ENCODE results near the gene GRAMD1C. TPM values are rescaled to one million over a fixed set of nuclear protein-coding genes. Genes with fewer than 3 reads are reported as not detected.
A peak's percentile ranks its signal among the peaks of the same experiment; 100 is the strongest.

The GRAMD1C gene
- total RNA-seq, 2 experiments from 2014 or later = 0.70 to 1.1 TPM

DNA sequence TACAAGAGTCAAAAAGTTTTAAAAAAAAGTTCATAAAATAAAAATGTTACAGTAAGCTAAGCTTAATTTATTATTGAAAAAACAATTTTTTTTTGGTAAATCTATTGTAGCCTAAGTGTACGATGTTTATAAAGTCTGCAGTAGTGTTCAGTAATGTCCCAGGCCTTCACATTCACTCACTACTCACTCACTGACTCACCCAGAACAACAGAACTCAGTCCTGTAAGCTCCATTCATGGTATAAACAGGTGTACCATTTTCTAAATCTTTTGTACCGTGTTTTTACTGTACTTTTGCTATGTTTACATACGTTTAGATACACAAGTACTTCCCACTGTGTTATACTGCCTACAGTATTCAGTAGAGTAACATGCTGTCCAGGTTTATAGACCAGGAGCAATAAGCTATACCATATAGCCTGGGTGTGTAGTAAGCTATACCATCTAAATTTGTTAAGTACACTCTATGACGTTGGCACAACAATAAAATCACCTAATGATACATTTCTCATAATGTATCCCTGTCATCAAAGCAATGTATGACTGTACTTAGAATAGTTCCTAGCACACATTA lies 68.1 kb downstream of the GRAMD1C start:
- Mint-ChIP-seq H3K27me3 (ENCODE audit: low read depth) (peaks cover 6% of the 10 kb centered on the region), H3K9me3 (ENCODE audit: insufficient read depth) (no peaks in the 10 kb centered on the region), H3K4me1 (ENCODE audit: low read depth) (no peaks in the 10 kb centered on the region), H3K36me3 (ENCODE audit: low read depth) (no peaks in the 10 kb centered on the region), H3K4me3 (no peak overlapping the region), H3K27ac (no peak overlapping the region)
- DNase-seq = no peak
- CTCF ChIA-PET = no interaction called here
- POLR2A ChIA-PET = no interaction called here
- ATAC-seq = no peak

DNA sequence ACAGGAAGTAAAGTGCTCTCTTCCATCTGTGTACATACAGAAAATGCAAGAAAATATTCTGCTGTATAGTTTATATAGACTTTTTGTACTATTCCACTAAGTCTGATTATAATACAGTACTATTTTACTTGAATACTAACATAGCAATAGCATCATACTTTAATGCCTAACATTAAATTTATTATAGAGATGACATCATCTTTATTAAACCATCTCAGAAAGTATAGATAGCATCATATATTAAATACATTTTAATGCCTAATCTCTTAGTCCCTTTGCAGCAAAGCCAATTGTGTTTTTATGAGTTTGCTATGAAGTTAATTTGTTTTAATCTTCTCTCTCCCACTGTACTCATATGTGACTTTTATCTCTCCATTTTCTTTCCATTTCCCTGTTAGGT lies 69.5 kb downstream of the GRAMD1C start:
- DNase-seq (no peak), ATAC-seq (no peak)
- Mint-ChIP-seq H3K4me1 (ENCODE audit: low read depth) (peaks cover 3% of the 10 kb centered on the region), H3K4me3 (no peak overlapping the region), H3K36me3 (ENCODE audit: low read depth) (no peaks in the 10 kb centered on the region), H3K27me3 (ENCODE audit: low read depth) (peaks cover 2% of the 10 kb centered on the region), H3K27ac (no peak overlapping the region), H3K9me3 (ENCODE audit: insufficient read depth) (no peaks in the 10 kb centered on the region)
- CTCF ChIA-PET = interaction anchor here (1.6 to 2.9 kb wide), 3 partner anchors 161 to 172 kb away, joined by 3 to 15 read pairs (median 5); partner anchors contain the start of gene ATP6V1A
- POLR2A ChIA-PET = no interaction called here

DNA sequence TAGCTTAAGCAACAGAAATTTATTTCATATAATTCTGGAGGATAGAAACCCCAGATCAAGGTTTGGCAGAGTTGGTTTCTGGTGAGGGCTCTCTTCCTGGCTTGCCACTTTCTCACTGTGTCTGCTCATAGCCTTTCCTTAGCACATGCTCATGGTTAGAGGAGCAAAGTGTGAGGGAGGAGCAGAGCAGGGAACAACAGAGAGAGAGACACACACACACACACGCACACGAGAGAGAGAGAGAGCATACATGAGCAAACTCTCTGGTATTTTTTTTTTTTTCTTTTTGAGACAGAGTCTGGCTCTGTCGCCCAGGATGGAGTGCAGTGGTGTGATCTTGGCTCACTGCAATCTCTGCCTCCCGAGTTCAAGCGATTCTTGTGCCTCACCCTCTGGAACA lies 72.4 kb downstream of the GRAMD1C start:
- DNase-seq = no peak
- peaks cover 3% of the 10 kb centered on the region for H3K27me3 Mint-ChIP-seq (ENCODE audit: low read depth)
- ChIA-PET CTCF (interaction anchor here (0.7 to 2.9 kb wide), 4 partner anchors 14 to 175 kb away, joined by 3 to 20 read pairs (median 12); partner anchors contain the start of gene GRAMD1C), POLR2A (no interaction called here)
- no peak overlapping the region for H3K4me3 Mint-ChIP-seq
- H3K9me3 Mint-ChIP-seq (ENCODE audit: insufficient read depth) = no peaks in the 10 kb centered on the region
- no peak overlapping the region for H3K27ac Mint-ChIP-seq
- H3K36me3 Mint-ChIP-seq (ENCODE audit: low read depth) = no peaks in the 10 kb centered on the region
- peaks cover 3% of the 10 kb centered on the region for H3K4me1 Mint-ChIP-seq (ENCODE audit: low read depth)
- no peak for ATAC-seq

DNA sequence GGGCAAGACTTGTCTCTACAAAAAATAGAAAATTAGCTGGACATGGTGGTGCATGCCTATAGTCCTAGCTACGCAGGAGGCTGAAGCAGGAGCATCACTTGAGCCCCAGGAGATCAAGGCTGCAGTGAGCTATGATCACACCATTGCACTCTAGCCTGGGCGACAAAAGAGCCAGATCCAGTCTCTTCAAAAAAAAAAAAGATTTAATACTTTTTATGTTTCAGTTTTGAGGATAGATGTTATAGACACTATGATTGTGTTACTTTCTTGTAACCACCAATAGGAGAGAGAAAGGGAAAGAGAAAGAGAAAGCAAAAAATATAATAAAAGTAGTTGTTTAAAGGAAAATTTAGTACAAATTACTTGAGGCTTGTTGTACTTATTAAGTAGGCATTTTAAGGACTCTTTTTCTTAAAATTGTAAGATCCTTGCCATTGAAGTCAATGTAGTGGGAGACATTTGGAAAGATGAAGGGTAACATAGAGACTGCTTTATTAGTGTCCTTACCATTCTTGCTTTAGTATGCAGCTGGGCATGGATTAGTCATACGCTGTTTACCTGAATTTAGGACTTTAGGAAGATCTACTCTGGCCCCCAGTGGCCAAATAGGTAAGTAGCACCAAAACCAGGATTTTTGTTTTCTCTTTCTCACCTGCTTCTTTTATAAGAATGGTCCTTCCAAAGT lies 74.1 kb downstream of the GRAMD1C start:
- peak overlapping the region; percentile 47 for H3K4me3 Mint-ChIP-seq
- H3K27ac Mint-ChIP-seq = peak overlapping the region; percentile 39
- peaks cover 3% of the 10 kb centered on the region for H3K4me1 Mint-ChIP-seq (ENCODE audit: low read depth)
- H3K27me3 Mint-ChIP-seq (ENCODE audit: low read depth) = peaks cover 3% of the 10 kb centered on the region
- H3K9me3 Mint-ChIP-seq (ENCODE audit: insufficient read depth) = no peaks in the 10 kb centered on the region
- CTCF ChIA-PET = interaction anchor here (0.8 to 3.7 kb wide), 20 partner anchors 10 to 203 kb away, joined by 3 to 25 read pairs (median 6); partner anchors contain the start of genes ATP6V1A, GRAMD1C and NAA50
- DNase-seq = peak; percentile 49
- no peaks in the 10 kb centered on the region for H3K36me3 Mint-ChIP-seq (ENCODE audit: low read depth)
- POLR2A ChIA-PET = interaction anchor here (0.6 kb wide), 1 partner anchor 68 kb away, joined by 3 read pairs; no protein-coding TSS in a partner anchor
- peak; percentile 90 for ATAC-seq

DNA sequence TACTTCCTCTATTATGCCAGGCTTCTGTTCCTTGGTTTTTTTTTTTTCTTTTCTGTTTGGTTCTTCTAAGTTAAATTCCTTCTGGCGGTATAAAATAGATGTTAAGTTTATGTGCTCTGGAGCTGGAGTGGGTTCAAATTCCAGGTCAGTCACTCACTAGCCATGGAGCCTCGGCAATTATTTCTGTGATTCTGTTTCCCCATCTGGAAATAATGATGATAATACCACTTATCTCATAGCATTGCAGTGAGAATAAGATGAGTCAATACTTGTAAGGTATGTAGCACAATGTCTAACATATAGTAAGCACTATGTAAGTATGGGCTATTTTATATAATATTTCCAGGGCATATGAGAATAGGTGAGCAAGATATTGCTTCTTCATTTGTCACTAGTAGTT lies 76.1 kb downstream of the GRAMD1C start:
- Mint-ChIP-seq H3K4me1 (ENCODE audit: low read depth) (peaks cover 3% of the 10 kb centered on the region), H3K4me3 (no peak overlapping the region), H3K36me3 (ENCODE audit: low read depth) (no peaks in the 10 kb centered on the region), H3K27me3 (ENCODE audit: low read depth) (peaks cover 3% of the 10 kb centered on the region), H3K27ac (no peak overlapping the region), H3K9me3 (ENCODE audit: insufficient read depth) (no peaks in the 10 kb centered on the region)
- no peak for ATAC-seq
- ChIA-PET POLR2A (no interaction called here), CTCF (interaction anchor here (0.9 to 3.7 kb wide), 5 partner anchors 9 to 178 kb away, joined by 3 to 25 read pairs (median 16); partner anchors contain the start of gene GRAMD1C)
- DNase-seq = no peak

DNA sequence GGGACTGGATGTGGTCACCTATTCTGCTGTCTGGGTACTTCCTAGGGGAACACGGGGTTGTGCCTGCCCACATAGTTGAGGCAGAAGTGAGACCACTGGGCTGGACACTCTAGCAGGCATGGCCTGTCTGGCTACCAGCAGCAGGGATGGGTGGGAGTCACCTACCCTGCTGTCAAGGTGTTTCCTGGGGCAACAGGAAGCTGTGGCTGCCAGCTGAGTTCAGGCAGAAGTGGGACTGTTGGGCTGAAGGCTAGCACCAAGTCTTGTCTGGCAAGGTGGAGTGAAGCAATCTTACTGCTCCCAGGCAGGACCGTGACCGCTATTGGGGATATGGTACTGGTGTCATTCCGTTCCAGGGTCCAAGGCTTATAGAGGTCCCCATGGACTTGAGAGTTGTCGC lies 89.0 kb downstream of the GRAMD1C start:
- no peak overlapping the region for H3K27ac Mint-ChIP-seq
- H3K27me3 Mint-ChIP-seq (ENCODE audit: low read depth) = peaks cover 13% of the 10 kb centered on the region
- ChIA-PET CTCF (interaction anchor here (1.1 kb wide), 1 partner anchor 15 kb away, joined by 5 read pairs; no protein-coding TSS in a partner anchor), POLR2A (no interaction called here)
- DNase-seq = no peak
- ATAC-seq = peak; percentile 39
- peaks cover 14% of the 10 kb centered on the region for H3K9me3 Mint-ChIP-seq (ENCODE audit: insufficient read depth)
- no peak overlapping the region for H3K4me3 Mint-ChIP-seq
- peaks cover 7% of the 10 kb centered on the region for H3K36me3 Mint-ChIP-seq (ENCODE audit: low read depth)
- peaks cover 11% of the 10 kb centered on the region for H3K4me1 Mint-ChIP-seq (ENCODE audit: low read depth)

DNA sequence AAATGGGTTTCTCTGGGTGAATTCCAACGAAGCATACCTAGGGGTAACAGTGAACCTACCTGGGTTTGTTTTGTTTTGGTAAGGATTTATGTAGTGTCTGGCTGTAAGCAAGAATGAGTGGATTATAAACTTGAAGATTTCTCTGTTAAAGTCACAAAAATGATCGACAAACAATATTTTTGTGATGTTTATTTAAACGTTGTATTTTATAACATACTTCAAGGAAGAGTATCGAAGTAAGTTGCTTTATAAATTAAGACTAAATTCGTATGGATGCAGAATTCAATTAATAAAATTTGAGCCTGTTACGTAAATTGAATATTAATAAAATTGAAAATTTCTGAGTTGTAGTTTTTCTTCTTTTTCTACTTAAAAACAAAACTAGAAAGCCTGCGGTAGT lies 108.2 kb downstream of the GRAMD1C start:
- H3K4me3 Mint-ChIP-seq = peak overlapping the region; percentile 73
- H3K9me3 Mint-ChIP-seq (ENCODE audit: insufficient read depth) = no peaks in the 10 kb centered on the region
- peaks cover 12% of the 10 kb centered on the region for H3K4me1 Mint-ChIP-seq (ENCODE audit: low read depth)
- H3K27me3 Mint-ChIP-seq (ENCODE audit: low read depth) = peaks cover 36% of the 10 kb centered on the region
- CTCF ChIA-PET = no interaction called here
- POLR2A ChIA-PET = no interaction called here
- H3K27ac Mint-ChIP-seq = no peak overlapping the region
- DNase-seq = no peak
- H3K36me3 Mint-ChIP-seq (ENCODE audit: low read depth) = no peaks in the 10 kb centered on the region
- no peak for ATAC-seq

DNA sequence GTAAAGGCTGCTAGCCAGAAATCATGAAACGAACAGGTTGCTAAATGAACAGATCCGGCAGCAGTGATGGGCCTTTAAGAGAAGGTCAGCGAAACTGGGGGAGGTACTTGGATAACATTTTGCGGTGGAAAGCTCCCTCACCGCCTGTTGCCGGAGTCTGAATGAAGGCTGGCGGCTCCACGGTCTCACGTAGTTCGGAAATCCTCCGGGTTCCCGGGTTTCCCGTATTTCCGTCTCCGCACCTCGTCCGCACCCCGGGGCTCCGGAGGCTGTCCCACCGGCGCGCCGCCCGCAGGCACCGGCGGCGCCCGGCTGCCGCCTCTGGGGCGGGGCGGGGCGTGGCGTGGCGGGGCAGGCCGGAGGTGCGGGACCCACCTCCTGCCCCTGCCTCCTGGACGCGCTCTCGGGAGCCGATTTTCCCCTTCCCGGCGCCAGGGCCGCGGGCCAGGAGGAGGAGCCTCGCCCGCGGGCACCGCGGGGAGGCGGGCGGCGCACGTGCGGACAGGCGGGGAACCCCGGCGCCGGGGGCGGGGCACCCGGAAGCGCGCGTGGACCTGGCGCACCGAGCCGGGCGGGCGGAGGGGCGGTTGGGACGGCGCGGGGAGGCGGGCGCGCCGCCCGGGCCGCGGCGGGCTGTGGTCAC lies 108.9 kb downstream of the GRAMD1C start, which contains the start of gene ZDHHC23:
ZDHHC23 (plus strand) TSS at position 642 of the 643 bp plus-strand sequence. CDS start 790 bp downstream, outside the sequence.
- CTCF ChIA-PET = no interaction called here
- ATAC-seq = peak; percentile 89
- peaks cover 33% of the 10 kb centered on the region for H3K27me3 Mint-ChIP-seq (ENCODE audit: low read depth)
- DNase-seq = peak; percentile 60
- H3K9me3 Mint-ChIP-seq (ENCODE audit: insufficient read depth) = no peaks in the 10 kb centered on the region
- H3K27ac Mint-ChIP-seq = peak within 1 kb of the TSS; percentile 63
- peak within 1 kb of the TSS; percentile 73 for H3K4me3 Mint-ChIP-seq
- no peaks in the 10 kb centered on the region for H3K36me3 Mint-ChIP-seq (ENCODE audit: low read depth)
- H3K4me1 Mint-ChIP-seq (ENCODE audit: low read depth) = peaks cover 12% of the 10 kb centered on the region
- POLR2A ChIA-PET = no interaction called here

DNA sequence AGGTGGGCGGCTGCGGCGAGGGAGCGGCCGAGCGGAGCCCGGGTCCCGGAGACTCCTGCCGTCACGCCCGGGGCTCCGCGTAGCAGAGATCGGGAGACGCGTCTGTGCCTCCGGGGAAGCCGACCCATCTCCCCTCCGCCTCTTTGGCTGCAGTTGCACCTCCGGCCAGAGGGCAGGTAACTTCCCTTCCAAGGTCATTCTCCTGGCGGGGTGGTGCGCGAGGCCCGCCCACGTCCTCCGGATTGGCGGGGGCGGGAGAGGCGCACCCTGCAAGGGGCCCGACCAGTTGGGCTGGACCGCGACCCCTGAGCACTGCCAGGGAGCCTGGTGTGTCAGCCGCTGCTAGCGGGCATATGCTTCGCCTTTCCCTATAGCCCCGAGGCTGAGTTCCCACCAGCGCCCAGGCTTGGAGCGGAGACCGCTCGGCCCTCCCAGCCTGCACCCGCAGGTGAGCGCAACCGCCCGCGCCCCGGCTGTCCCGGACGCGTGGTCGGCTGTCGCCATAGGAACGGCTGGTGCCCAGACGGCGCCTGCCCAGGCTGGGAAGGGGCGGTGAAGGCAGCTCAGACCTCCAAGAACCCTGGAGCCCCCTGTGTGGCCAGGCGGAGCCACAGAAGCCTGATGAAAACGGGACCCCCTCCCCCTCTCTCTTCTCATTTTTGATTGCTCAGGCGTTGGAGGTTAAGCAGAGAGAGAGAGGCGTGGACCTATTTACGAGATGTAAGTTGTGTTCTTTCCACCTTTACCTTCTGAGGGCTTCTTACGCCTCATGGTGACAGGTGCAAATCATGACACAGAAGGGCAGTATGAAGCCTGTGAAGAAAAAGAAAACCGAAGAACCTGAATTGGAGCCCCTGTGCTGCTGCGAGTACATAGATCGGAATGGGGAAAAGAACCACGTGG lies 109.7 kb downstream of the GRAMD1C start:
- Mint-ChIP-seq H3K27ac (no peak overlapping the region), H3K4me3 (peak overlapping the region; percentile 49), H3K4me1 (ENCODE audit: low read depth) (peaks cover 13% of the 10 kb centered on the region), H3K36me3 (ENCODE audit: low read depth) (no peaks in the 10 kb centered on the region), H3K9me3 (ENCODE audit: insufficient read depth) (no peaks in the 10 kb centered on the region), H3K27me3 (ENCODE audit: low read depth) (peaks cover 33% of the 10 kb centered on the region)
- POLR2A ChIA-PET = no interaction called here
- peak; percentile 50 for ATAC-seq
- DNase-seq = peak; percentile 30
- CTCF ChIA-PET = no interaction called here

DNA sequence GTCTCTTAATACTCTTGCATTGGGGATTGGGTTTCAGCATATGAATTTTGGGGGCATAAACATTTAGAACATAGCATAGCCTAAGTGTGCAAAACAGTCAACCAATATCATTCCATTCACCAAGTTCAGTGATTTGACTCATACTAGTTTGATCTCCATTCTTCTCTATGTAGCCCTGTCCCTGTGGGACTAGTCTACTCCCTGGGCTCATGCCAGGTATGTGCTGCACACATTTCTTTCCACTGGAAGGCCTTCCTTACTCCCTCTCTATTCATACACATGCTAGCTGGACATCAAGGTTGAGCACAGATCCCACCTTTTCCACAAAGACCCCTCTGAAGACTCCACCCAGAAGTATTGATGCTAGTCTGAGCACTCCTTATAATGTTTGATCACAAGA lies 114.3 kb downstream of the GRAMD1C start:
- DNase-seq = no peak
- Mint-ChIP-seq H3K4me1 (ENCODE audit: low read depth) (peaks cover 24% of the 10 kb centered on the region), H3K4me3 (no peak overlapping the region), H3K9me3 (ENCODE audit: insufficient read depth) (no peaks in the 10 kb centered on the region), H3K27me3 (ENCODE audit: low read depth) (peaks cover 14% of the 10 kb centered on the region), H3K27ac (no peak overlapping the region), H3K36me3 (ENCODE audit: low read depth) (no peaks in the 10 kb centered on the region)
- POLR2A ChIA-PET = no interaction called here
- CTCF ChIA-PET = no interaction called here
- ATAC-seq = no peak

DNA sequence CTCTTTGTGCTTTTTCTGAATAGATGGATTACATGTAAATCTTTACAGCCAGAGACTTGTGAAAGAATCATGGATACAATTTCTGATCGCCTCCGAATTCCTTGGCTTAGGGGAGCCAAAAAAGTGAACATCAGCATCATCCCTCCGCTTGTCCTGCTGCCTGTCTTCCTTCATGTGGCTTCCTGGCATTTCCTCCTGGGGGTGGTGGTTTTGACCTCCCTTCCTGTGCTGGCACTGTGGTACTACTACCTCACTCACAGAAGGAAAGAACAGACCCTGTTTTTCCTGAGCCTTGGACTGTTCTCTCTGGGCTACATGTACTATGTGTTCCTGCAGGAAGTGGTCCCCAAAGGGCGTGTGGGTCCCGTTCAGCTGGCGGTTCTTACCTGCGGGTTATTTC lies 115.1 kb downstream of the GRAMD1C start:
- POLR2A ChIA-PET = no interaction called here
- Mint-ChIP-seq H3K27ac (no peak overlapping the region), H3K4me3 (no peak overlapping the region), H3K4me1 (ENCODE audit: low read depth) (peaks cover 23% of the 10 kb centered on the region), H3K36me3 (ENCODE audit: low read depth) (no peaks in the 10 kb centered on the region), H3K9me3 (ENCODE audit: insufficient read depth) (no peaks in the 10 kb centered on the region), H3K27me3 (ENCODE audit: low read depth) (peaks cover 13% of the 10 kb centered on the region)
- DNase-seq = no peak
- no peak for ATAC-seq
- CTCF ChIA-PET = no interaction called here
